ENCODE measurements around the gene OR11L1.

Gene OR11L1

GRCh38 chr1:247849616-247850015 is 7.9 kb upstream of the OR11L1 start:
- H3K4me3 ChIP-seq (ENCODE audit: low read depth, low read length) = no peak overlapping the region
- no peak for TF ChIP-seq MYC (IDR thresholded peaks at IDR 0.05; ENCODE audit: low read depth, low read length)
- no peak for TF ChIP-seq CTCF (IDR thresholded peaks at IDR 0.05; ENCODE audit: low read depth, low read length)
- no peak for TF ChIP-seq MAX (IDR thresholded peaks at IDR 0.05; ENCODE audit: low read depth, low read length)
- TF ChIP-seq POLR2A (IDR thresholded peaks at IDR 0.05; ENCODE audit: extremely low read depth, insufficient read length) = no peak
- DNase-seq (ENCODE audit: low read depth) = no peak

- DNase-seq (ENCODE audit: low read depth) = no peak
- TF ChIP-seq POLR2A (IDR thresholded peaks at IDR 0.05; ENCODE audit: extremely low read depth, insufficient read length) (no peak), CTCF (IDR thresholded peaks at IDR 0.05; ENCODE audit: low read depth, low read length) (no peak), MYC (IDR thresholded peaks at IDR 0.05; ENCODE audit: low read depth, low read length) (no peak)
- H3K4me3 ChIP-seq (ENCODE audit: low read depth, low read length) = no peak overlapping the region
Measured at GRCh38 chr1:247848346-247848745, 6.7 kb upstream of the OR11L1 start.

GRCh38 chr1:247845693-247846017 is 4.0 kb upstream of the OR11L1 start:
- no peak for TF ChIP-seq MYC (IDR thresholded peaks at IDR 0.05; ENCODE audit: low read depth, low read length)
- no peak for DNase-seq (ENCODE audit: low read depth)
- H3K4me3 ChIP-seq (ENCODE audit: low read depth, low read length) = no peak overlapping the region

GRCh38 chr1:247845011-247845692 is 3.5 kb upstream of the OR11L1 start:
- H3K4me3 ChIP-seq (ENCODE audit: low read depth, low read length) = no peak overlapping the region
- no peak for DNase-seq (ENCODE audit: low read depth)
- no peak for TF ChIP-seq MYC (IDR thresholded peaks at IDR 0.05; ENCODE audit: low read depth, low read length)

- no peak overlapping the region for H3K4me3 ChIP-seq (ENCODE audit: low read depth, low read length)
- no peak for TF ChIP-seq MAX (IDR thresholded peaks at IDR 0.05; ENCODE audit: low read depth, low read length)
- TF ChIP-seq POLR2A (IDR thresholded peaks at IDR 0.05; ENCODE audit: extremely low read depth, insufficient read length) = no peak
- no peak for TF ChIP-seq CTCF (IDR thresholded peaks at IDR 0.05; ENCODE audit: low read depth, low read length)
- no peak for TF ChIP-seq MYC (IDR thresholded peaks at IDR 0.05; ENCODE audit: low read depth, low read length)
- no peak for DNase-seq (ENCODE audit: low read depth)
Measured at GRCh38 chr1:247843411-247843810, 1.7 kb upstream of the OR11L1 start.

GRCh38 chr1:247840818-247841217 is 878 bp downstream of the OR11L1 start:
- no peak for DNase-seq (ENCODE audit: low read depth)
- no peak overlapping the region for H3K4me3 ChIP-seq (ENCODE audit: low read depth, low read length)
- TF ChIP-seq POLR2A (IDR thresholded peaks at IDR 0.05; ENCODE audit: extremely low read depth, insufficient read length) (no peak), CTCF (IDR thresholded peaks at IDR 0.05; ENCODE audit: low read depth, low read length) (no peak), MYC (IDR thresholded peaks at IDR 0.05; ENCODE audit: low read depth, low read length) (no peak), MAX (IDR thresholded peaks at IDR 0.05; ENCODE audit: low read depth, low read length) (no peak)

GRCh38 chr1:247833601-247834000 is 8.1 kb downstream of the OR11L1 start:
- TF ChIP-seq MAX (IDR thresholded peaks at IDR 0.05; ENCODE audit: low read depth, low read length) = no peak
- TF ChIP-seq POLR2A (IDR thresholded peaks at IDR 0.05; ENCODE audit: extremely low read depth, insufficient read length) = no peak
- no peak for TF ChIP-seq CTCF (IDR thresholded peaks at IDR 0.05; ENCODE audit: low read depth, low read length)
- TF ChIP-seq MYC (IDR thresholded peaks at IDR 0.05; ENCODE audit: low read depth, low read length) = no peak
- no peak for DNase-seq (ENCODE audit: low read depth)
- H3K4me3 ChIP-seq (ENCODE audit: low read depth, low read length) = no peak overlapping the region
